A549 (cell line): ENCODE data around the gene KIAA1671. TPM values are rescaled to one million over a fixed set of nuclear protein-coding genes. Genes with fewer than 3 reads are reported as not detected.

Experiments
- ATAC-seq, 2 experiments: fragments of 200-7000 bp in 1 of 2; fragments of >200 bp in 1 of 2; cut with Nextera tagmentation in 1 of 2; cut with Tn5 transposase in 1 of 2; 3 replicates each; pipeline versions ENCODE4 v1.8.0 to v1.9.1; 2018 to 2020; ENCODE audit warnings: mild to moderate bottlenecking in 1 of 2, moderate library complexity in 1 of 2
- CTCF ChIA-PET: fragments of 300-600 bp; sonication (Branson Sonifier 250); formaldehyde crosslinking; extraction: SDS; loops from one replicate; lab custom pipeline; 2021; ENCODE audit warnings: antibody characterized with exemption, inconsistent platforms; lab: Yijun Ruan, JAX
- POLR2A ChIA-PET: fragments of 350-600 bp; formaldehyde crosslinking; extraction: SDS; loops from one replicate; lab custom pipeline; 2021; ENCODE audit warnings: antibody characterized with exemption, inconsistent platforms; lab: Yijun Ruan, JAX
- DNase-seq, 2 experiments: peaks; one replicate each; pipeline versions ENCODE4 v3.0.0 to v3.0.0-alpha.2; 2011 to 2016; ENCODE audit warnings: low read depth in 1 of 2, low spot score in 1 of 2
- FAIRE-seq: peaks from 2 replicates; lab custom pipeline; 2011; peaks lifted over from hg19 to GRCh38; lab: Jason Lieb, UNC
- H3K27ac ChIP-seq, 2 experiments: fragments of >200 bp; sonication (Bioruptor Twin); formaldehyde crosslinking; 3 replicates each; pipeline ENCODE4 v1.5.1; 2016 to 2017
- H3K4me1 ChIP-seq: fragments of >200 bp; sonication (Bioruptor Twin); formaldehyde crosslinking; 3 replicates; pipeline ENCODE4 v1.6.1; 2016
- H3K4me2 ChIP-seq: fragments of >200 bp; sonication (Bioruptor Twin); formaldehyde crosslinking; 3 replicates; pipeline ENCODE4 v1.6.1; 2016
- H3K4me3 ChIP-seq: fragments of >200 bp; sonication (Bioruptor Twin); formaldehyde crosslinking; 3 replicates; pipeline ENCODE4 v1.5.1; 2016
- H3K9me3 ChIP-seq: fragments of >200 bp; sonication (Bioruptor Twin); formaldehyde crosslinking; 3 replicates; pipeline ENCODE4 v1.6.1; 2016
- ATOH8 ChIP-seq: fragments of 250-450 bp; sonication (Bioruptor Pico); IDR thresholded peaks from 2 replicates; pipeline ENCODE4 v1.5.0; 2020; ENCODE audit warnings: low read depth, mild to moderate bottlenecking, moderate library complexity
- CBX2 ChIP-seq: fragments of 200-600 bp; sonication (generic); IDR thresholded peaks from 2 replicates; pipeline ENCODE4 v1.6.1; 2016; ENCODE audit warnings: low read depth, mild to moderate bottlenecking, borderline replicate concordance
- CTCF ChIP-seq: fragments of >200 bp; sonication (Bioruptor Twin); formaldehyde crosslinking; IDR thresholded peaks from 3 replicates; pipeline ENCODE4 v1.5.1; 2016
- EHF ChIP-seq: fragments of 250-450 bp; sonication (Bioruptor Pico); IDR thresholded peaks from 2 replicates; pipeline ENCODE4 v1.5.0; 2020; ENCODE audit warnings: mild to moderate bottlenecking
- FOSL2 ChIP-seq, 2 experiments: fragments of 450-650 bp in 1 of 2; fragments of >200 bp in 1 of 2; sonication (Bioruptor Twin) in 1 of 2; formaldehyde crosslinking; IDR thresholded peaks; 2 replicates each; pipeline versions ENCODE4 v1.5.0 to v1.6.1; 2016 to 2020; ENCODE audit warnings: mild to moderate bottlenecking in 1 of 2, moderate library complexity in 1 of 2
- JUN ChIP-seq, 2 experiments: fragments of >200 bp; sonication (Bioruptor Twin); formaldehyde crosslinking; IDR thresholded peaks; 2 replicates in 1 of 2; 3 replicates in 1 of 2; pipeline ENCODE4 v1.6.1; 2016 to 2017
- JUNB ChIP-seq: fragments of >200 bp; sonication (Bioruptor Twin); formaldehyde crosslinking; IDR thresholded peaks from 2 replicates; pipeline ENCODE4 v1.6.1; 2016
- POLR2A ChIP-seq: IDR thresholded peaks from 2 replicates; pipeline ENCODE4 v1.6.1; 2012; ENCODE audit warnings: mild to moderate bottlenecking, low read length
- RAD21 ChIP-seq, 2 experiments: fragments of >200 bp in 1 of 2; sonication (Bioruptor Twin) in 1 of 2; formaldehyde crosslinking in 1 of 2; IDR thresholded peaks in 1 of 2; conservative IDR thresholded peaks in 1 of 2; 2 replicates in 1 of 2; 3 replicates in 1 of 2; pipeline ENCODE4 v1.6.1; 2012 to 2018; ENCODE audit warnings: inconsistent platforms in 1 of 2
- REST ChIP-seq: fragments of 200-600 bp; sonication (generic); IDR thresholded peaks from 2 replicates; pipeline ENCODE4 v1.6.1; 2016; ENCODE audit warnings: antibody characterized with exemption, mild to moderate bottlenecking, moderate library complexity
- SMC3 ChIP-seq: fragments of >200 bp; sonication (Bioruptor Twin); formaldehyde crosslinking; IDR thresholded peaks from 3 replicates; pipeline ENCODE4 v1.6.1; 2018; ENCODE audit warnings: inconsistent platforms
- TFCP2L1 ChIP-seq: fragments of 250-450 bp; sonication (Bioruptor Pico); IDR thresholded peaks from 2 replicates; pipeline ENCODE4 v1.5.0; 2021; ENCODE audit warnings: mild to moderate bottlenecking
- ZFP36 ChIP-seq: fragments of 450-650 bp; IDR thresholded peaks from 2 replicates; pipeline ENCODE4 v1.6.1; 2014; ENCODE audit warnings: borderline replicate concordance; ENCODE audit not compliant: partially characterized antibody
- WGBS: methylation state at CpG from one replicate; pipeline ENCODE4 v1.1.6; 2017; ENCODE audit errors: missing lambda C conversion rate; 5-methylcytosine and 5-hydroxymethylcytosine counted together
- polyA plus RNA-seq, 4 experiments: library from polyadenylated mRNA; depleted of rRNA in 3 of 4; stranded (reverse); fragments of >200 nt; fragmentation: RNase III in 1 of 4; extraction: RNeasy Plus Mini Kit Qiagen cat#74134 plus additional on column Dnase treatment in 1 of 4; gene quantifications; 2 replicates in 3 of 4; 3 replicates in 1 of 4; pipeline ENCODE4 v1.2.3, GENCODE V29; 2011 to 2017
- TF ChIP-seq, protein P1 (sequence below): fragments of >200 bp; sonication (Bioruptor Twin); formaldehyde crosslinking; IDR thresholded peaks from 3 replicates; pipeline ENCODE4 v1.6.1; 2016

Gene KIAA1671
- polyA plus RNA-seq, 2 of the 4 experiments (the other 2 are of a cell fraction), result 5.3 to 7.9 TPM

DNA sequence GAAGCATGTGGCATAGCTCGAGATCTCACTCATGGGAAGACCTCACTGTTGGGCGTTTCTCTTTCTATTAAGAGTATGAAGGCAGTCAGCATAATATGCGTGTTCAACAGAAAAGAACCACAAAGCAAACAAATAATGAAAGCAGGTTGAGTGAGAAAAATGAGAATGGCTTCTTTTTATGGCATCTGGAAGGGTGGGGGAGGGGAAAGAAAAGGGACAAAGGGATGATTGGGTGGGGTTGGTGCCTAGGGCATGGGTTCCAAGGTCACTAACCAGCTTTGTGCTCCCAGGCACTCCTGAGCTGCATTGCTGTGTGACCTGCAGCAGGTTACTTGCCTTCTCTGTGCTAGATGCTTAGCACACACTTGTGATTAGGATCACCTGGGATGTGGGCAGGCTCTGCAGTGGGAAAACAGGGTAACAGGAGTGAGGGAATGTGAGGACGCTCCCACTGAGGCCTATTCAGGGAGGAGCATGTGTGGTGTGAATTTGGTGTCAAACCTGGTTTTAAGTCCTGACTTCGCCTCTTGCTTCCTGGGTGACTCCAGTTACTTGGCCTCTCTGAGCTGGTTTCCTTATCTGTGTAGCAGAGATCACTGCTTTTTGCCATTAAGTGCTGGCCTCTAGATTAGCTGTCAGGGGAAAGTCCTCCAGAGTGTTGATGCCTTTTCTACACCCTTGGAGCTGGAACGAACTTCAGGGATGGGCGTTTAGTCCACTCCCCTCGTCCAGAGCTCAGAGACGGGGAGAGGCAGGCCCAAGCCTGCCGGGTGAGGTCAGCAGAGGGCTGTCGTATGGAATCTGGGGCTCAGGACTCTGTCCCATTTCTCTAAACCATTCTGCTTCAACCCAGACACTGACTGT lies 74.8 kb downstream of the KIAA1671 start:
- Histone ChIP-seq H3K4me1 (peaks cover 17% of the 10 kb centered on the region), H3K4me2 (no peak overlapping the region), H3K4me3 (no peak overlapping the region), H3K27ac (no peak overlapping the region), H3K9me3 (no peaks in the 10 kb centered on the region)
- ATAC-seq, result peak in 1 of 2 experiments; percentile 20; a peak in 1 of 6 replicates
- POLR2A ChIA-PET, result no interaction called here
- no peak for FAIRE-seq
- no peak for TF ChIP-seq SMC3
- peak; percentile 69 for TF ChIP-seq ZFP36
- no peak for TF ChIP-seq EHF (CRISPR knock-in tag)
- CTCF ChIA-PET, result interaction anchor here (0.8 to 4.2 kb wide), 8 partner anchors 10 to 89 kb away, joined by 3 to 43 read pairs (median 9); partner anchors contain the start of gene KIAA1671
- 80% methylated on average over 10 of the region's 11 CpGs for WGBS
- no peak for DNase-seq

DNA sequence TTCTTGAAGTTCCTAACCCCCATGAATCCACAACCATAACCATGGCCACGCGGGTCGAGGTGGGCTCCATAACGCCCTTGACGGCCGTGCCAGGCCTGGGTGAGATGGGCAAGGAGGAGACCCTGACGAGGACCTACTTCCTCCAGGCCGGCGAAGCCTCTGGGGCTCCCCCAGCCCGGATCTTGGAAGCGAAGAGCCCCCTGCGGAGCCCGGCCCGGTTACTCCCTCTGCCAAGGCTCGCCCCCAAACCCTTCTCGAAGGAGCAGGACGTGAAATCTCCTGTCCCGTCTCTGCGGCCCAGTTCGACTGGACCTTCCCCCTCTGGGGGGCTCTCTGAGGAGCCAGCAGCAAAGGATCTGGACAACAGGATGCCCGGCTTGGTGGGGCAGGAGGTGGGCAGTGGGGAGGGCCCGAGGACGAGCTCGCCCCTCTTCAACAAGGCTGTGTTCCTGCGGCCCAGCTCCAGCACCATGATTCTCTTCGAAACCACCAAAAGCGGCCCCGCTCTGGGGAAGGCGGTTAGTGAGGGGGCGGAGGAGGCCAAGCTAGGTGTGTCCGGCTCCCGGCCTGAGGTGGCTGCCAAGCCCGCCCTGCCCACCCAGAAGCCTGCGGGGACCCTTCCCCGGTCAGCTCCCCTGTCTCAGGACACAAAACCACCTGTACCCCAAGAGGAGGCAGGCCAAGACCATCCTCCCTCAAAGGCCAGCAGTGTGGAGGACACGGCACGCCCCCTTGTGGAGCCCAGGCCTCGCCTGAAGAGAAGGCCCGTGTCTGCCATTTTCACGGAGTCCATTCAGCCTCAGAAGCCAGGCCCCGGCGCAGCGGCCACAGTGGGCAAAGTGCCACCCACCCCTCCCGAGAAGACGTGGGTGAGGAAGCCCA lies 75.7 kb downstream of the KIAA1671 start:
- TF ChIP-seq SMC3 (peak; percentile 78), RAD21 (conservative IDR thresholded peaks at IDR 0.05 in 1 of 2, IDR thresholded peaks at IDR 0.05 in 1 of 2) (peak; percentile 74 to 80), REST (no peak), POLR2A (no peak), FOSL2 (IDR thresholded peaks at IDR 0.05) (no peak), FOSL2 (CRISPR knock-in tag; IDR thresholded peaks at IDR 0.05) (no peak), JUN (IDR thresholded peaks at IDR 0.05) (no peak), EHF (CRISPR knock-in tag) (no peak), CTCF (peak; percentile 54), TFCP2L1 (CRISPR knock-in tag) (no peak)
- ChIA-PET CTCF (interaction anchor here (0.6 to 10.1 kb wide), 24 partner anchors 9 to 259 kb away, joined by 3 to 60 read pairs (median 4); partner anchors contain the start of gene KIAA1671), POLR2A (no interaction called here)
- ATAC-seq, result peak; percentile 85 to 96; a peak in 5 of 6 replicates
- H3K4me3 ChIP-seq, result no peak overlapping the region
- H3K9me3 ChIP-seq, result no peaks in the 10 kb centered on the region
- peaks cover 17% of the 10 kb centered on the region for H3K4me1 ChIP-seq
- DNase-seq, result peak; percentile 31 to 59
- no peak for FAIRE-seq
- H3K4me2 ChIP-seq, result no peak overlapping the region
- peak overlapping the region in 1 of 2 experiments; percentile 69; a peak in 2 of 6 replicates for H3K27ac ChIP-seq
- 70% methylated on average over 11 of the region's 45 CpGs for WGBS

DNA sequence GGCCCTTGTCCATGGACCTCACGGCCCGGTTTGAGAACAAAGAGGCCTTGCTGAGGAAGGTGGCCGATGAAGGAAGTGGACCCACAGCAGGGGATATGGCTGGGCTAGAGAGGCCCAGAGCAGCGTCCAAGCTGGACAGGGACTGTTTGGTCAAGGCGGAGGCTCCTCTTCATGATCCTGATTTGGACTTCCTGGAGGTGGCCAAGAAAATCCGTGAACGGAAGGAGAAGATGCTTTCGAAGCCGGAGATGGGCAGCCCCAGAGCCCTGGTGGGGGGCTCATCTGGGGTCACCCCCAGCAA lies 76.3 kb downstream of the KIAA1671 start:
- POLR2A ChIA-PET, result no interaction called here
- 97% methylated on average over 6 of the region's 9 CpGs for WGBS
- CTCF ChIA-PET, result interaction anchor here (0.8 to 10.1 kb wide), 15 partner anchors 12 to 260 kb away, joined by 3 to 60 read pairs (median 4); partner anchors contain the start of gene KIAA1671
- Histone ChIP-seq H3K27ac (peak overlapping the region in 1 of 2 experiments; percentile 69; a peak in 2 of 6 replicates), H3K4me2 (no peak overlapping the region), H3K4me1 (peaks cover 17% of the 10 kb centered on the region), H3K9me3 (no peaks in the 10 kb centered on the region), H3K4me3 (no peak overlapping the region)
- no peak for FAIRE-seq
- ATAC-seq, result peak; percentile 21 to 52; a peak in 3 of 6 replicates
- TF ChIP-seq JUNB (no peak), CBX2 (no peak), ATOH8 (CRISPR knock-in tag) (no peak), JUN (IDR thresholded peaks at IDR 0.05) (no peak)
- TF ChIP-seq, protein P1, sequence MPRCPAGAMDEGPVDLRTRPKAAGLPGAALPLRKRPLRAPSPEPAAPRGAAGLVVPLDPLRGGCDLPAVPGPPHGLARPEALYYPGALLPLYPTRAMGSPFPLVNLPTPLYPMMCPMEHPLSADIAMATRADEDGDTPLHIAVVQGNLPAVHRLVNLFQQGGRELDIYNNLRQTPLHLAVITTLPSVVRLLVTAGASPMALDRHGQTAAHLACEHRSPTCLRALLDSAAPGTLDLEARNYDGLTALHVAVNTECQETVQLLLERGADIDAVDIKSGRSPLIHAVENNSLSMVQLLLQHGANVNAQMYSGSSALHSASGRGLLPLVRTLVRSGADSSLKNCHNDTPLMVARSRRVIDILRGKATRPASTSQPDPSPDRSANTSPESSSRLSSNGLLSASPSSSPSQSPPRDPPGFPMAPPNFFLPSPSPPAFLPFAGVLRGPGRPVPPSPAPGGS, result no peak
- no peak for DNase-seq
